H1 (cell line): Measurements from ENCODE around the gene ZNF804B. TPM values are rescaled to one million over a fixed set of nuclear protein-coding genes. Genes with fewer than 3 reads are reported as not detected.

Experiments used
- CTCF ChIA-PET: fragments of 300-600 bp; sonication (Branson Sonifier 250); formaldehyde crosslinking; loops from one replicate; lab custom pipeline; 2021; ENCODE audit not compliant: partially characterized antibody; lab: Charles Lee
- POLR2A ChIA-PET: fragments of 300-600 bp; sonication (Branson Sonifier 250); formaldehyde crosslinking; loops from one replicate; lab custom pipeline; 2021; ENCODE audit warnings: inconsistent platforms; ENCODE audit not compliant: partially characterized antibody; lab: Charles Lee
- DNase-seq, 2 experiments: peaks; one replicate each; pipeline versions ENCODE4 v3.0.0 to v3.0.0-alpha.2; 2010 to 2022; ENCODE audit warnings: low spot score in 2 of 2, low read depth in 1 of 2, mixed read lengths in 1 of 2
- FAIRE-seq: peaks from 2 replicates; lab custom pipeline; 2011; peaks lifted over from hg19 to GRCh38; lab: Jason Lieb, UNC
- H2AFZ ChIP-seq: 2 replicates; pipeline ENCODE4 v1.8.1; 2012; ENCODE audit warnings: low read length, inconsistent platforms
- H2AK5ac ChIP-seq: 2 replicates; pipeline ENCODE4 v1.6.1; 2013; ENCODE audit warnings: low read depth, low read length
- H2BK120ac ChIP-seq: replicated peaks from 2 replicates; pipeline ENCODE3; 2013; ENCODE audit warnings: low read depth, low read length, inconsistent platforms
- H2BK12ac ChIP-seq: 2 replicates; pipeline ENCODE4 v1.6.1; 2013; ENCODE audit warnings: low read depth, low read length
- H2BK15ac ChIP-seq: 2 replicates; pipeline ENCODE4 v1.6.1; 2013; ENCODE audit warnings: low read length
- H2BK20ac ChIP-seq: 2 replicates; pipeline ENCODE4 v1.6.1; 2013; ENCODE audit warnings: low read length
- H2BK5ac ChIP-seq: 2 replicates; pipeline ENCODE4 v1.6.1; 2013; ENCODE audit warnings: low read depth, low read length
- H3K14ac ChIP-seq: 2 replicates; pipeline ENCODE4 v1.6.1; 2013; ENCODE audit warnings: inconsistent platforms; ENCODE audit not compliant: insufficient read length
- H3K18ac ChIP-seq: 2 replicates; pipeline ENCODE4 v1.6.1; 2013; ENCODE audit warnings: low read length; ENCODE audit errors: extremely low read depth
- H3K23ac ChIP-seq: 2 replicates; pipeline ENCODE4 v1.6.1; 2013; ENCODE audit warnings: inconsistent platforms; ENCODE audit not compliant: insufficient read length
- H3K23me2 ChIP-seq: 2 replicates; pipeline ENCODE4 v1.6.1; 2013; ENCODE audit warnings: low read depth, low read length
- H3K27ac ChIP-seq: 2 replicates; pipeline ENCODE4 v1.6.1; 2011; ENCODE audit warnings: low read depth, low read length, inconsistent platforms
- H3K27me3 ChIP-seq, 4 experiments: replicated peaks in 1 of 4; 1 replicate in 1 of 4; 2 replicates in 3 of 4; pipeline versions ENCODE4 v1.6.1 to v1.8.1; 2011 to 2013; ENCODE audit warnings: low read length in 3 of 4, mild to moderate bottlenecking in 3 of 4, inconsistent platforms in 2 of 4, mixed read lengths in 2 of 4, moderate library complexity in 1 of 4; ENCODE audit not compliant: control insufficient read depth in 3 of 4, insufficient read depth in 3 of 4; ENCODE audit errors: extremely low read depth in 1 of 4
- H3K36me3 ChIP-seq, 4 experiments: 2 replicates each; pipeline versions ENCODE4 v1.6.1 to v1.8.1; 2011 to 2013; ENCODE audit warnings: mild to moderate bottlenecking in 4 of 4, low read length in 3 of 4, moderate library complexity in 2 of 4, control low read depth in 1 of 4, inconsistent platforms in 1 of 4; ENCODE audit not compliant: insufficient read depth in 4 of 4, control insufficient read depth in 2 of 4
- H3K4ac ChIP-seq: replicated peaks from 2 replicates; pipeline ENCODE3; 2013; ENCODE audit warnings: low read length, low read depth, mixed read lengths, inconsistent platforms; ENCODE audit not compliant: insufficient read length
- H3K4me1 ChIP-seq, 4 experiments: replicated peaks in 1 of 4; 1 replicate in 1 of 4; 2 replicates in 3 of 4; pipeline versions ENCODE4 v1.6.1 to v1.8.1; 2011 to 2013; ENCODE audit warnings: low read length in 3 of 4, inconsistent platforms in 2 of 4, mixed read lengths in 1 of 4; ENCODE audit not compliant: insufficient read depth in 4 of 4, control insufficient read depth in 3 of 4
- H3K4me2 ChIP-seq, 2 experiments: 2 replicates each; pipeline versions ENCODE4 v1.6.1 to v1.8.1; 2011 to 2013; ENCODE audit warnings: low read depth in 2 of 2, low read length in 2 of 2, control low read depth in 1 of 2, inconsistent platforms in 1 of 2, mild to moderate bottlenecking in 1 of 2; ENCODE audit not compliant: insufficient read depth in 1 of 2
- H3K4me3 ChIP-seq, 4 experiments: fragments of 200-600, 300-600 bp in 1 of 4; sonication (generic), shearing (Covaris generic), sonication (Bioruptor Twin) in 1 of 4; 2 replicates each; pipeline versions ENCODE4 v1.5.1 to v1.8.1; 2011 to 2016; ENCODE audit warnings: low read length in 4 of 4, low read depth in 3 of 4, control low read depth in 2 of 4, inconsistent platforms in 2 of 4, mild to moderate bottlenecking in 2 of 4, mixed read lengths in 1 of 4, moderate library complexity in 1 of 4; ENCODE audit not compliant: insufficient read depth in 2 of 4; ENCODE audit errors: extremely low read depth in 1 of 4
- H3K56ac ChIP-seq: replicated peaks from 2 replicates; pipeline ENCODE3; 2013; ENCODE audit warnings: low read depth, mild to moderate bottlenecking, mixed read lengths, low read length, inconsistent platforms; ENCODE audit not compliant: insufficient read length
- H3K79me1 ChIP-seq: 2 replicates; pipeline ENCODE4 v1.6.1; 2013; ENCODE audit warnings: low read depth, low read length, control low read depth
- H3K79me2 ChIP-seq, 2 experiments: 2 replicates each; pipeline versions ENCODE4 v1.6.1 to v1.8.1; 2012 to 2013; ENCODE audit warnings: low read length in 2 of 2, mild to moderate bottlenecking in 2 of 2, inconsistent platforms in 1 of 2; ENCODE audit not compliant: insufficient read depth in 2 of 2, control insufficient read depth in 1 of 2
- H3K9ac ChIP-seq, 4 experiments: replicated peaks in 1 of 4; 1 replicate in 1 of 4; 2 replicates in 3 of 4; pipeline versions ENCODE4 v1.6.1 to v1.8.1; 2011 to 2013; ENCODE audit warnings: low read depth in 3 of 4, low read length in 3 of 4, control low read depth in 2 of 4, mild to moderate bottlenecking in 2 of 4, moderate library complexity in 2 of 4, inconsistent platforms in 1 of 4; ENCODE audit errors: extremely low read depth in 1 of 4
- H3K9me3 ChIP-seq, 2 experiments: 2 replicates each; pipeline versions ENCODE4 v1.6.1 to v1.8.1; 2012 to 2013; ENCODE audit warnings: mild to moderate bottlenecking in 2 of 2, moderate library complexity in 2 of 2, control low read depth in 1 of 2, inconsistent platforms in 1 of 2, low read depth in 1 of 2, low read length in 1 of 2, mixed read lengths in 1 of 2; ENCODE audit not compliant: insufficient read depth in 2 of 2
- H4K20me1 ChIP-seq, 2 experiments: replicated peaks in 1 of 2; 2 replicates each; pipeline versions ENCODE3 to v1.8.1; 2011 to 2013; ENCODE audit warnings: inconsistent platforms in 2 of 2, low read length in 2 of 2, mild to moderate bottlenecking in 1 of 2; ENCODE audit not compliant: insufficient read depth in 2 of 2, control insufficient read depth in 1 of 2
- H4K5ac ChIP-seq: 2 replicates; pipeline ENCODE4 v1.6.1; 2013; ENCODE audit warnings: low read length, low read depth, mixed read lengths, inconsistent platforms; ENCODE audit not compliant: insufficient read length
- H4K8ac ChIP-seq: 2 replicates; pipeline ENCODE4 v1.8.0; 2013; ENCODE audit warnings: mild to moderate bottlenecking, moderate library complexity, low read length, inconsistent platforms; ENCODE audit not compliant: insufficient read depth; ENCODE audit errors: extremely low read depth
- H4K91ac ChIP-seq: replicated peaks from 2 replicates; pipeline ENCODE3; 2013; ENCODE audit warnings: low read length, mixed read lengths, inconsistent platforms; ENCODE audit not compliant: insufficient read length
- ASH2L ChIP-seq: fragments of 200-600, 300-600 bp; sonication (generic); IDR thresholded peaks from one replicate; pipeline ENCODE4 v1.7.1; 2017; ENCODE audit warnings: low read length
- CEBPB ChIP-seq: IDR thresholded peaks from 2 replicates; pipeline ENCODE4 v1.6.1; 2012; ENCODE audit warnings: low read depth, low read length
- CTBP2 ChIP-seq: IDR thresholded peaks from 2 replicates; pipeline ENCODE4 v1.7.0; 2011; ENCODE audit warnings: borderline replicate concordance, mild to moderate bottlenecking, moderate library complexity, mixed read lengths, low read length; ENCODE audit not compliant: insufficient read depth, insufficient read length
- HDAC2 ChIP-seq, 2 experiments: fragments of 300-600 bp in 1 of 2; sonication (generic) in 1 of 2; IDR thresholded peaks; 2 replicates each; pipeline ENCODE4 v1.6.1; 2011 to 2012; ENCODE audit warnings: low read depth in 2 of 2, low read length in 2 of 2, mild to moderate bottlenecking in 2 of 2, moderate library complexity in 2 of 2, borderline replicate concordance in 1 of 2, inconsistent platforms in 1 of 2
- KDM1A ChIP-seq: fragments of 200-600, 300-600 bp; sonication (generic); IDR thresholded peaks from 2 replicates; pipeline ENCODE4 v1.7.1; 2016; ENCODE audit warnings: mild to moderate bottlenecking, low read length, borderline replicate concordance
- MAX ChIP-seq: IDR thresholded peaks from 2 replicates; pipeline ENCODE4 v1.6.1; 2012; ENCODE audit warnings: inconsistent platforms
- POU5F1 ChIP-seq: IDR thresholded peaks from 2 replicates; pipeline ENCODE4 v1.6.1; 2011; ENCODE audit warnings: low read depth, mild to moderate bottlenecking, low read length, moderate library complexity
- SIN3A ChIP-seq, 2 experiments: IDR thresholded peaks in 1 of 2; conservative IDR thresholded peaks in 1 of 2; 2 replicates each; pipeline ENCODE4 v1.6.1; 2011 to 2012; ENCODE audit warnings: low read length in 2 of 2, improper control_type of control experiment in 1 of 2, low read depth in 1 of 2, mild to moderate bottlenecking in 1 of 2
- SRF ChIP-seq: IDR thresholded peaks from 2 replicates; pipeline ENCODE4 v1.6.1; 2011; ENCODE audit warnings: mild to moderate bottlenecking, low read depth, low read length, moderate library complexity
- SUZ12 ChIP-seq: fragments of 200-600 bp; sonication (generic); IDR thresholded peaks from 2 replicates; pipeline ENCODE4 v1.6.1; 2012; ENCODE audit warnings: mild to moderate bottlenecking, inconsistent platforms, low read length, moderate library complexity, mixed read lengths
- TCF12 ChIP-seq: IDR thresholded peaks from 2 replicates; pipeline ENCODE4 v1.6.1; 2011; ENCODE audit warnings: low read depth, mild to moderate bottlenecking, low read length
- WGBS, 2 experiments: shearing (Covaris generic) in 1 of 2; methylation state at CpG; one replicate each; pipeline versions ENCODE4 v1.1.6 to v1.1.7; 2013 to 2015; ENCODE audit warnings: low lambda C conversion rate in 2 of 2, mixed read lengths in 2 of 2, inconsistent platforms in 1 of 2, low coverage in 1 of 2, missing lambda C conversion rate in 1 of 2; ENCODE audit not compliant: insufficient replicate concordance in 2 of 2, insufficient coverage in 1 of 2, insufficient read length in 1 of 2; ENCODE audit errors: extremely low coverage in 1 of 2, missing lambda C conversion rate in 1 of 2; 5-methylcytosine and 5-hydroxymethylcytosine counted together
- polyA plus RNA-seq, 7 experiments: library from polyadenylated mRNA; depleted of rRNA in 3 of 7; stranded (reverse) in 5 of 7; unstranded in 2 of 7; fragments of >200 nt in 5 of 7; fragments of 200-250 nt in 2 of 7; gene quantifications; 1 replicate in 5 of 7; 2 replicates in 1 of 7; 4 replicates in 1 of 7; pipeline versions ENCODE4 v1.2.1 to v1.2.3, GENCODE V29; 2011 to 2013; ENCODE audit warnings: missing spikeins in 2 of 7, mixed read lengths in 2 of 7
- total RNA-seq: library from RNA; stranded (reverse); fragmentation: NEBNext Ultra II Directional; extraction: Animal tissue kit (Norgen Biotek cat#: 25700); gene quantifications from 2 replicates; pipeline ENCODE4 v1.2.1, GENCODE V29; 2021

ZNF804B gene
- total and polyA plus RNA-seq, 2 of the 8 experiments (the other 6 are each of a cell fraction or from before 2014, with no cell fraction given), result not detected

GRCh38 chr7:89104748-89105685 lies 345.5 kb downstream of the ZNF804B start:
- Histone ChIP-seq H3K9me3 (no peaks in the 10 kb centered on the region), H2AK5ac (no peak overlapping the region), H4K91ac (no peak overlapping the region), H3K18ac (peak overlapping the region; percentile 71; the same call in 1 of the 2 replicates), H3K27me3 (no peaks in the 10 kb centered on the region), H4K5ac (no peak overlapping the region), H2BK120ac (no peak overlapping the region), H3K79me2 (no peaks in the 10 kb centered on the region), H3K56ac (no peak overlapping the region), H3K14ac (no peak overlapping the region), H3K23me2 (no peaks in the 10 kb centered on the region), H2BK12ac (no peak overlapping the region; the same call in 1 of the 2 replicates), H4K20me1 (no peaks in the 10 kb centered on the region), H3K4me2 (no peak overlapping the region), H2BK5ac (no peak overlapping the region), H3K79me1 (no peaks in the 10 kb centered on the region), H2BK15ac (no peak overlapping the region), H4K8ac (no peak overlapping the region), H2AFZ (no peak overlapping the region), H2BK20ac (no peak overlapping the region), H3K4me3 (no peak overlapping the region), H3K9ac (no peak overlapping the region), H3K36me3 (no peaks in the 10 kb centered on the region), H3K4ac (no peak overlapping the region), H3K23ac (no peak overlapping the region), H3K27ac (no peak overlapping the region), H3K4me1 (peaks cover 0 to 3% (median 1%) of the 10 kb centered on the region in 4 experiments; a peak in 1 of 7 replicates)
- no peak for DNase-seq
- no peak for FAIRE-seq
- WGBS, 2 experiments, result 93% methylated on average over 6 of the region's 6 CpGs; no CpG with 5 or more reads in 1 of the 2 experiments
- ChIA-PET CTCF (no interaction called here), POLR2A (no interaction called here)
- TF ChIP-seq POU5F1 (no peak), CEBPB (no peak), TCF12 (no peak), SRF (no peak), SUZ12 (no peak), KDM1A (no peak), SIN3A (conservative IDR thresholded peaks at IDR 0.05 in 1 of 2, IDR thresholded peaks at IDR 0.05 in 1 of 2; ENCODE audit: low read depth in 1 of 2, low read length in 2 of 2) (no peak), CTBP2 (no peak), HDAC2 (IDR thresholded peaks at IDR 0.05; ENCODE audit: borderline replicate concordance in 1 of 2, low read depth in 2 of 2, low read length in 2 of 2) (no peak), ASH2L (no peak), MAX (no peak)
